Osteocyte (in vitro differentiated cells): ENCODE data around the gene EVC. TPM values are rescaled to one million over a fixed set of nuclear protein-coding genes. Genes with fewer than 3 reads are reported as not detected.

Experiments
- DNase-seq: peaks from one replicate; pipeline ENCODE4 v3.0.0; 2021; ENCODE audit warnings: mixed read lengths; ENCODE audit not compliant: unreplicated experiment; ENCODE audit errors: extremely low spot score
- H3K27ac Mint-ChIP-seq: one replicate; pipeline ENCODE4 v1.8.0; 2021; ENCODE audit warnings: mild to moderate bottlenecking, mixed read lengths; ENCODE audit not compliant: unreplicated experiment
- H3K27me3 Mint-ChIP-seq: one replicate; pipeline ENCODE4 v1.8.0; 2021; ENCODE audit warnings: mixed read lengths; ENCODE audit not compliant: unreplicated experiment
- H3K36me3 Mint-ChIP-seq: one replicate; pipeline ENCODE4 v1.8.0; 2021; ENCODE audit warnings: mixed read lengths; ENCODE audit not compliant: unreplicated experiment
- H3K4me1 Mint-ChIP-seq: one replicate; pipeline ENCODE4 v1.8.0; 2021; ENCODE audit warnings: mixed read lengths; ENCODE audit not compliant: unreplicated experiment
- H3K4me3 Mint-ChIP-seq: one replicate; pipeline ENCODE4 v1.8.0; 2021; ENCODE audit warnings: mild to moderate bottlenecking, moderate library complexity, mixed read lengths; ENCODE audit not compliant: unreplicated experiment
- H3K9me3 Mint-ChIP-seq: one replicate; pipeline ENCODE4 v1.8.0; 2021; ENCODE audit warnings: mixed read lengths; ENCODE audit not compliant: unreplicated experiment
- CTCF ChIP-seq: fragments of 200-600 bp; sonication (generic); IDR thresholded peaks from 2 replicates; pipeline ENCODE4 v1.5.0; 2021; ENCODE audit warnings: antibody characterized with exemption, mild to moderate bottlenecking, moderate library complexity
- total RNA-seq: library from RNA; stranded (reverse); gene quantifications from 2 replicates; pipeline ENCODE4 v1.2.1, GENCODE V29; 2021

EVC gene
- total RNA-seq, 1 donor from 2014 or later: 41.6 TPM

- Mint-ChIP-seq H3K9me3 (no peaks in the 10 kb centered on the region), H3K36me3 (peaks cover 41% of the 10 kb centered on the region), H3K4me1 (no peaks in the 10 kb centered on the region), H3K27ac (no peak overlapping the region), H3K4me3 (no peak overlapping the region), H3K27me3 (no peaks in the 10 kb centered on the region)
- no peak for TF ChIP-seq CTCF
- no peak for DNase-seq
These were observed 89.5 kb downstream of the EVC start for GRCh38 chr4:5800496-5800895.

- Mint-ChIP-seq H3K36me3 (peaks cover 34% of the 10 kb centered on the region), H3K27me3 (no peaks in the 10 kb centered on the region)
These were observed 90.7 kb downstream of the EVC start for GRCh38 chr4:5801696-5802095.

GRCh38 chr4:5802565-5802964 lies 91.6 kb downstream of the EVC start:
- Mint-ChIP-seq H3K27ac (no peak overlapping the region), H3K4me3 (no peak overlapping the region), H3K4me1 (no peaks in the 10 kb centered on the region), H3K27me3 (no peaks in the 10 kb centered on the region), H3K9me3 (no peaks in the 10 kb centered on the region), H3K36me3 (peaks cover 32% of the 10 kb centered on the region)
- no peak for TF ChIP-seq CTCF
- DNase-seq: no peak

More at GRCh38 chr4:5801696-5802095, 90.7 kb downstream of the EVC start:
- DNase-seq: no peak
- no peak for TF ChIP-seq CTCF
- H3K4me3 Mint-ChIP-seq: no peak overlapping the region
- H3K27ac Mint-ChIP-seq: no peak overlapping the region
- no peaks in the 10 kb centered on the region for H3K9me3 Mint-ChIP-seq
- no peaks in the 10 kb centered on the region for H3K4me1 Mint-ChIP-seq

- no peak for TF ChIP-seq CTCF
- Mint-ChIP-seq H3K27ac (no peak overlapping the region), H3K27me3 (no peaks in the 10 kb centered on the region), H3K9me3 (no peaks in the 10 kb centered on the region), H3K4me1 (no peaks in the 10 kb centered on the region), H3K36me3 (peaks cover 28% of the 10 kb centered on the region), H3K4me3 (no peak overlapping the region)
- DNase-seq: no peak
These were observed 93.7 kb downstream of the EVC start for GRCh38 chr4:5804656-5805055.

- no peaks in the 10 kb centered on the region for H3K9me3 Mint-ChIP-seq
- H3K36me3 Mint-ChIP-seq: peaks cover 33% of the 10 kb centered on the region
- no peak overlapping the region for H3K4me3 Mint-ChIP-seq
- H3K4me1 Mint-ChIP-seq: no peaks in the 10 kb centered on the region
- DNase-seq: no peak
- no peak overlapping the region for H3K27ac Mint-ChIP-seq
- H3K27me3 Mint-ChIP-seq: no peaks in the 10 kb centered on the region
- TF ChIP-seq CTCF: no peak
These were observed 94.3 kb downstream of the EVC start for GRCh38 chr4:5805270-5805669.
